ENCODE measurements around the gene TOP2B.

TOP2B gene

GRCh38 chr3:25664812-25665314 lies at the start of gene TOP2B:
Gene TOP2B, minus strand, starts transcription at chr3:25664907. Its CDS starts 610 bp downstream, at chr3:25664297.
- peak; percentile 100 for DNase-seq (ENCODE audit: low spot score)

- no peak for DNase-seq (ENCODE audit: low spot score)
These were observed 48.8 kb upstream of the TOP2B start for GRCh38 chr3:25713341-25713985.

- no peak for DNase-seq (ENCODE audit: low spot score)
These were observed 46.4 kb upstream of the TOP2B start for GRCh38 chr3:25711090-25711489.

- no peak for DNase-seq (ENCODE audit: low spot score)
These were observed 43.3 kb upstream of the TOP2B start for GRCh38 chr3:25708036-25708435.

- DNase-seq (ENCODE audit: low spot score): no peak
These were observed 42.7 kb upstream of the TOP2B start for GRCh38 chr3:25707268-25707926.

- no peak for DNase-seq (ENCODE audit: low spot score)
These were observed 41.5 kb upstream of the TOP2B start for GRCh38 chr3:25706213-25706612.

- DNase-seq (ENCODE audit: low spot score): no peak
These were observed 32.8 kb upstream of the TOP2B start for GRCh38 chr3:25697553-25697952.

- no peak for DNase-seq (ENCODE audit: low spot score)
These were observed 31.2 kb upstream of the TOP2B start for GRCh38 chr3:25695731-25696420.

- no peak for DNase-seq (ENCODE audit: low spot score)
These were observed 28.5 kb upstream of the TOP2B start for GRCh38 chr3:25693238-25693637.

GRCh38 chr3:25692341-25692740 lies 27.6 kb upstream of the TOP2B start:
- no peak for DNase-seq (ENCODE audit: low spot score)

- DNase-seq (ENCODE audit: low spot score): no peak
These were observed 26.2 kb upstream of the TOP2B start for GRCh38 chr3:25690768-25691533.

GRCh38 chr3:25689226-25689625 lies 24.5 kb upstream of the TOP2B start:
- no peak for DNase-seq (ENCODE audit: low spot score)

- no peak for DNase-seq (ENCODE audit: low spot score)
These were observed 23.0 kb upstream of the TOP2B start for GRCh38 chr3:25687742-25688141.

- DNase-seq (ENCODE audit: low spot score): no peak
These were observed 22.1 kb upstream of the TOP2B start for GRCh38 chr3:25686766-25687165.

- DNase-seq (ENCODE audit: low spot score): no peak
These were observed 19.2 kb upstream of the TOP2B start for GRCh38 chr3:25683882-25684281.

GRCh38 chr3:25683410-25683809 lies 18.7 kb upstream of the TOP2B start:
- DNase-seq (ENCODE audit: low spot score): no peak

GRCh38 chr3:25679642-25680302 lies 15.1 kb upstream of the TOP2B start:
- DNase-seq (ENCODE audit: low spot score): peak; percentile 37

- DNase-seq (ENCODE audit: low spot score): no peak
These were observed 14.5 kb upstream of the TOP2B start for GRCh38 chr3:25679166-25679565.

GRCh38 chr3:25678581-25678980 lies 13.9 kb upstream of the TOP2B start:
- DNase-seq (ENCODE audit: low spot score): peak; percentile 42

- no peak for DNase-seq (ENCODE audit: low spot score)
These were observed 12.4 kb upstream of the TOP2B start for GRCh38 chr3:25677121-25677520.

GRCh38 chr3:25674670-25675069 lies 10.0 kb upstream of the TOP2B start:
- DNase-seq (ENCODE audit: low spot score): no peak
